GM23248 (cell line): Measurements from ENCODE around the gene GALNT2.

Experiments
- EZH2 ChIP-seq: fragments of 200-600 bp; sonication (generic); IDR thresholded peaks from 2 replicates; pipeline ENCODE4 v1.6.1; 2018; ENCODE audit warnings: antibody characterized with exemption, mild to moderate bottlenecking; ENCODE audit not compliant: insufficient read depth, poor library complexity, severe bottlenecking
- EZH2phosphoT487 ChIP-seq: fragments of 200-600 bp; sonication (generic); IDR thresholded peaks from 2 replicates; pipeline ENCODE4 v1.6.1; 2018; ENCODE audit warnings: antibody characterized with exemption, moderate library complexity, mild to moderate bottlenecking, low read depth; ENCODE audit not compliant: insufficient read depth

- TF ChIP-seq EZH2 (no peak), EZH2phosphoT487 (no peak)
Observed at GRCh38 chr1:230320804-230321203, 253.8 kb downstream of the GALNT2 start.
